OCI-LY3 (cell line): ENCODE measurements around the gene MAZ.

Source experiments
- EZH2phosphoT487 ChIP-seq: fragments of 200-600 bp; shearing (Covaris generic); IDR thresholded peaks from 2 replicates; pipeline ENCODE4 v1.6.1; 2018; ENCODE audit warnings: antibody characterized with exemption, mixed run types, low read depth
- TF ChIP-seq, protein P1 (sequence below): fragments of 200-600, 300-600 bp; sonication (generic); IDR thresholded peaks from 2 replicates; pipeline ENCODE4 v1.5.1; 2014; ENCODE audit warnings: antibody characterized with exemption, low read length, low read depth

DNA sequence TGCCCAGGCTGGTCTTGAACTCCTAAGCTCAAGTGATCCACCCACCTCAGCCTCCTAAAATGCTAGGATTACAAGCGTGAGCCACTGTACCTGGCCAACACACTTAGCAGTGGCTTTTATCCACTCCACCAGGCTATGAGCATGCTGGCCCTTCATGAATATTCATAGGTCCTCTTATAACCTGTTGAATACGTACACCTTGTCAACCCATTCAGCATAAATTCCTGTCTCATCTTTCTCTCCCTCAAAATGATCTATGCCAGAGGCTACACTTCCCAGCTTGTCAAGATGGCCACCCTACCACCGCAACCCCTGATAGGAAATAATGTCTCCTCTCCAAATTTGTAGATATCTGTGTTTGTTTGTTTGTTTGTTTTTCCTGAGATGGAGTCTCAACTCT is 39.3 kb upstream of the MAZ start:
- TF ChIP-seq, protein P1, sequence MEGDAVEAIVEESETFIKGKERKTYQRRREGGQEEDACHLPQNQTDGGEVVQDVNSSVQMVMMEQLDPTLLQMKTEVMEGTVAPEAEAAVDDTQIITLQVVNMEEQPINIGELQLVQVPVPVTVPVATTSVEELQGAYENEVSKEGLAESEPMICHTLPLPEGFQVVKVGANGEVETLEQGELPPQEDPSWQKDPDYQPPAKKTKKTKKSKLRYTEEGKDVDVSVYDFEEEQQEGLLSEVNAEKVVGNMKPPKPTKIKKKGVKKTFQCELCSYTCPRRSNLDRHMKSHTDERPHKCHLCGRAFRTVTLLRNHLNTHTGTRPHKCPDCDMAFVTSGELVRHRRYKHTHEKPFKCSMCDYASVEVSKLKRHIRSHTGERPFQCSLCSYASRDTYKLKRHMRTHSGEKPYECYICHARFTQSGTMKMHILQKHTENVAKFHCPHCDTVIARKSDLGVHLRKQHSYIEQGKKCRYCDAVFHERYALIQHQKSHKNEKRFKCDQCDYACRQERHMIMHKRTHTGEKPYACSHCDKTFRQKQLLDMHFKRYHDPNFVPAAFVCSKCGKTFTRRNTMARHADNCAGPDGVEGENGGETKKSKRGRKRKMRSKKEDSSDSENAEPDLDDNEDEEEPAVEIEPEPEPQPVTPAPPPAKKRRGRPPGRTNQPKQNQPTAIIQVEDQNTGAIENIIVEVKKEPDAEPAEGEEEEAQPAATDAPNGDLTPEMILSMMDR = no peak
- TF ChIP-seq EZH2phosphoT487 = no peak
